ENCODE results near the gene TANGO2.

Gene TANGO2

DNA sequence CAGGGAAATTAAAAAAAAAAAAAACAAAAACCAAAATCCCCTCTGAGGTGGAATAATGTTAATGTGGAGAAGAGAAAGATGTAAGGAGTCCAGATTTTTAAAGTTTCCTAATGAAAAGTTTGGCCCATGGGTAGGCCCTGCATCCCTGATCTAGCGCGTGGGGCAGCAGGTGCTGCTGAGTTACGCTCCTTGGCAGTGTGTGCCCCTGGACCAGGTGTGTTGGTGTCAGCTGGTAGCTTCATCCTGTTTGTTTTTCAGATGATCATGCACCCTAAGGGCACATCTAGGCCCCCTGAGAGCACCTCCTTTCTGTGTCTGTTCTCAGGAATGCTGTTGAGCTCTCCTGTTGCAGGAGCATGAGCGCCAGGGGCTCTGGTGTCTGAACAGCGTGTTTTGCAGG is 65.9 kb downstream of the TANGO2 start:
- DNase-seq (ENCODE audit: low spot score), result no peak
- TF ChIP-seq, protein P1, sequence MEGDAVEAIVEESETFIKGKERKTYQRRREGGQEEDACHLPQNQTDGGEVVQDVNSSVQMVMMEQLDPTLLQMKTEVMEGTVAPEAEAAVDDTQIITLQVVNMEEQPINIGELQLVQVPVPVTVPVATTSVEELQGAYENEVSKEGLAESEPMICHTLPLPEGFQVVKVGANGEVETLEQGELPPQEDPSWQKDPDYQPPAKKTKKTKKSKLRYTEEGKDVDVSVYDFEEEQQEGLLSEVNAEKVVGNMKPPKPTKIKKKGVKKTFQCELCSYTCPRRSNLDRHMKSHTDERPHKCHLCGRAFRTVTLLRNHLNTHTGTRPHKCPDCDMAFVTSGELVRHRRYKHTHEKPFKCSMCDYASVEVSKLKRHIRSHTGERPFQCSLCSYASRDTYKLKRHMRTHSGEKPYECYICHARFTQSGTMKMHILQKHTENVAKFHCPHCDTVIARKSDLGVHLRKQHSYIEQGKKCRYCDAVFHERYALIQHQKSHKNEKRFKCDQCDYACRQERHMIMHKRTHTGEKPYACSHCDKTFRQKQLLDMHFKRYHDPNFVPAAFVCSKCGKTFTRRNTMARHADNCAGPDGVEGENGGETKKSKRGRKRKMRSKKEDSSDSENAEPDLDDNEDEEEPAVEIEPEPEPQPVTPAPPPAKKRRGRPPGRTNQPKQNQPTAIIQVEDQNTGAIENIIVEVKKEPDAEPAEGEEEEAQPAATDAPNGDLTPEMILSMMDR (IDR thresholded peaks at IDR 0.05; ENCODE audit: extremely low read depth, missing control alignments), result no peak

DNA sequence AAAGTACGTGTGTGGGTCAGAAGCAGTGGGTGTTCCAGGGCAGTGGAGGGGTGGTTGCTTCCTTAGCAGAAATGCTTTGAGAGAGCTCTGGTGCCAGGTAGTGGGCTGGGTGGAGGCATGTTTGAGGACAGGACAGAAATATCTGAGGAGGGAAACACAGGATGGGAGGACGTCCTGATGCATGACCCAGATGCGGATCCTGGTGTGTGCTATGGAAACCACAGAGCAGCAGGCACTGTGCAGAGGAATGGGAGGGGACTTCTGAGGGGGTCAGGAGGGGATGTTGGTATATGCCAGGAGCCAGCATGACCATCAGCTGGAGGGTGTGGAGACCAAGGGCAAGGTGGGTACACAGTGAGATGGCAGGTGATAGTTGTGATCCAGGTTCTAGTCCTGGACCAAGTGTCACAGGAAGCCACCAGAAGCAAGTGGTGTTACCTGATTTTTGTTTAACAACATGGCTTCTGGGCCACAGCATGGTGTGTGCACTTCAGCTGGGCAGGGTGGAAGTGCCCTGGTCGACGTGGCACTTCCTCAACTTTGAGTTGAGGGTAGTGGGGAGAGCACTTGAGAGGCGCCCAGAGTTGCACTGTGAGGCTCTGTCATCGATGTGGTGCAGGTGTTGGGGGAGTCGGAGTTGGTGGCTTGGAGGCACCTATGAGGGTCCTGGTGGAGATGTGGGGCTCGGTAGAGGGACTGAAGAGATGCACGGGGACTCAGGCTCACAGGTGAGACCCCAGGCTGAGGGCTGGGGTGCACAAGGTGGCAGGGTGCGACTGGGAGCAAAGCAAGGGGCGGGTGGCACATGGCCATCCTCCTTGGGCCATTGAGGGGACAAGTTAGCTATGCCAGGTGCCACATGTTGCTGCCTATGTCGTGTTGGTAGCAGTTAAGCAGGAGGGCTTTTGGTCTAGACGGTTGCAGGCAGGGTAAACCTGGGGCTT is 66.7 kb downstream of the TANGO2 start:
- DNase-seq (ENCODE audit: low spot score), result no peak
- TF ChIP-seq, protein P1 (IDR thresholded peaks at IDR 0.05; ENCODE audit: extremely low read depth, missing control alignments), result no peak

DNA sequence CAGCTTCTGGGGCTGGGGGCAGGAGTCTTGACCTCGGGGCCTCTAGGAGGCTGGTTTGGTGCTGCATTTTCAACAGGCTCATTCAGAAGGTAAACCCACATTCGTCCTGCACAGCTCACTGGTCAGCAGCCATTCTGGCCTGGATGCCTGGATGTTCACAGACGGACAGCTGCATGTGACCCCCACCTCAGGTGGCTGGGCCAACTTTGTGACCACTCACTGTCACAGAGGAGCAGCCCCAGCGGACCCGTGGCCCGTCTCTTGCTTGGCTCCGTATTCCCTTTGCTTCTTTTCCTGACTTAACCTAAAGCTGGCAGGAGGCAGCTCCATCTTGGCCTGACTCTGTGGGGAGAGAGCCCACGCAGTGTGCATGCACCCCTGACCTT is 67.3 kb downstream of the TANGO2 start:
- TF ChIP-seq, protein P1 (IDR thresholded peaks at IDR 0.05; ENCODE audit: extremely low read depth, missing control alignments), result no peak
- no peak for DNase-seq (ENCODE audit: low spot score)

DNA sequence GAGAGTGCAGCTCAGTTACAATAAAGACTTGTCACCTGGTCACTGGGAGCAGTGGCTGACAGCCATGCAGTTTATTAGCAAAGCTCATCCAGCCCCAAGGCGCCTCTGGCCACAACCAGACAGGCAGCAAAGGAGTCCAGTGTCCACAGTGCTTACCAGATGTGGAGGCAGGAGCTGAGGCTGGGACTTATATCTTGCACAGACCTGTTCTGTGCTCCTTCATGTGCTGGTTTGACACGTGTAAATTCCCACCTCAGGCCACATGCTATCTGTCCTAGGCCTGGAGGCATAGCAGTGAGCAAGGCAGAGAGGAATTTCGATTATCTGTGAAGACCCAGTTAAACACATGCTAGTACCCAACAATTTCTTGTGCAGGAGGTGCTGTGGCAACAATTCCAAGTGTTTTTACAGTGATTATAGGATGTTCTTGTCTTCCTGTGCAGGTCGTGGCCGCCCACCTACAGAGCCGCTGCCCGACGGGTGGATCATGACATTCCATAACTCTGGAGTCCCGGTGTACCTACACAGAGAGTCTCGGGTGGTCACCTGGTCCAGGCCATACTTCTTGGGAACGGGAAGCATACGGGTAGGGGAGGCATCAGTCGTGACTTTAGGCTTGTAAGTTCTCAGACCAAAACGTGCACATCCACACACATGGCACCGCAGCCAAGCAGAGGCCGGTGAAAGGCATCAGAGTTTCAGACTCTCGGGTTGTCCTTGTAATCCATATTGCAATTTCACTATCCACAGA is 68.5 kb downstream of the TANGO2 start:
- DNase-seq (ENCODE audit: low spot score), result no peak
- TF ChIP-seq, protein P1 (IDR thresholded peaks at IDR 0.05; ENCODE audit: extremely low read depth, missing control alignments), result no peak

DNA sequence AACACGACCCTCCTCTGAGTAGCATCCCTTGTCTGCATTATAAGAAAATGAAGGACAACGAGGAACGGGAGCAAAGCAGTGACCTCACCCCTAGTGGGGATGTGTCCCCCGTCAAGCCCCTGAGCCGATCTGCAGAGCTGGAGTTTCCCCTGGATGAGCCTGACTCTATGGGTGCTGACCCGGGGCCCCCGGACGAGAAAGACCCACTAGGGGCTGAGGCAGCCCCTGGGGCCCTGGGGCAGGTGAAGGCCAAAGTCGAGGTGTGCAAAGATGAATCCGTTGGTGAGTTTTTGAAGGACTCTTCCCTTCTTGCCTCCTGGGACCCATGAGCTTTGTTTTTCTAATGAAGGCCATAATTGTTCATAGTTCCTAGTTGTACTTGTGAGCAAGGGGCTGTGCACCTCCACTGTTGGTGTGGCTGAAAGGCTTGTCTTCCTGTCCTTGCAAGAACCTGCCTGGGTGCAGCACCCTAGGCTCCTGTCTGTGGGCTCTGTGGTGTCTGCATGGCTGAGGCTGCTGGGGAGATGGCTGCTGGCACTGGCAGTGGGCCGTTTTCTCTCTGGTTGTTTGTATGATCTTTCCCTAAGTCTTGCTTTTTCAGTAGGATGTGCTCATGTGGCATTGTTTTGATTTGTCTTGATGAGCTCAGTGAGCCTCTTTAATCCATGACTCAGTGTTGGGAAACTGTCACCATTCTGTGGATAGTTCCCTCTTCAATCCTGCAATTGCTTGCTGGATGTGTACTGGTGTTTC is 69.2 kb downstream of the TANGO2 start:
- TF ChIP-seq, protein P1 (IDR thresholded peaks at IDR 0.05; ENCODE audit: extremely low read depth, missing control alignments), result no peak
- DNase-seq (ENCODE audit: low spot score), result no peak

DNA sequence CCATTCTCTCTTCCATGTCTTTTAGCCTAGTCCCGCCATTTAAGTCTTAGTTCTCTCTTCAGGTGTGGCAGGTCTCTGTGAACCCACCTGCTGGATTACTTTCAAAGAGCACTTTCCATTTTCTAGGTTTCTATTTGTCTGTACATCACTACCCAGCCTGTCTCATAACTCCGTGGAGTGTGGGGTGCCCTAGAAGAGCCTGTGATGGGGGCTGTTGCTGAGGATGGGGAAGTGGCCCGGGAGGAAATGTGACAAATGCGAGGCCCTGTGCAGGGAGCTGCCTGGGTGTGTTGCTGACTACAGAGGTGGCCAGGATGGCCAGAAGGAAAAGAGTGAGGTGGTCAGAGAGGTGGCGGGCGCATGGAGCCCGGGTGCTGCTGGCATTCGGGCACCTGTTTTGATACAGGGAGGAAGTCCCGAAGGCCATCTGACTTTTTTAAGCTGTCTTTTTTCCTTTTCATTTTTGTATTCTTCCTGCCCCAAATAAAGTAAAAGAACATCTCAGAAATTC is 69.9 kb downstream of the TANGO2 start:
- TF ChIP-seq, protein P1 (IDR thresholded peaks at IDR 0.05; ENCODE audit: extremely low read depth, missing control alignments), result no peak
- no peak for DNase-seq (ENCODE audit: low spot score)
